ENCODE measurements around the gene GFM1.
A peak's percentile ranks its signal among the peaks of the same experiment; 100 is the strongest.

Gene GFM1

GRCh38 chr3:158727206-158728060 lies 83.1 kb downstream of the GFM1 start:
- no peaks in the 10 kb centered on the region for H3K27me3 ChIP-seq (ENCODE audit: insufficient read depth, poor library complexity, severe bottlenecking)
- 0 out of 2 replicates have a peak overlapping the region, but pooled peaks have one; percentile 8 for H3K4me3 ChIP-seq (replicated peaks; ENCODE audit: insufficient read depth, low read length)
- no peak overlapping the region for H3K27ac ChIP-seq (replicated peaks)
- no peak for TF ChIP-seq SPI1 (IDR thresholded peaks at IDR 0.05; ENCODE audit: borderline replicate concordance, low read depth)
- TF ChIP-seq REST (IDR thresholded peaks at IDR 0.05; ENCODE audit: insufficient replicate concordance, low read depth) = no peak
- peak; percentile 77 for TF ChIP-seq CTCF (IDR thresholded peaks at IDR 0.05; ENCODE audit: insufficient read depth, low read length)
- peak; percentile 27 to 71 for DNase-seq (ENCODE audit: low read depth in 1 of 2, low spot score in 1 of 2)

GRCh38 chr3:158728061-158728377 lies 83.7 kb downstream of the GFM1 start:
- Histone ChIP-seq H3K27me3 (ENCODE audit: insufficient read depth, poor library complexity, severe bottlenecking) (no peaks in the 10 kb centered on the region), H3K4me3 (replicated peaks; ENCODE audit: insufficient read depth, low read length) (0 out of 2 replicates have a peak overlapping the region, but pooled peaks have one; percentile 8), H3K27ac (replicated peaks) (no peak overlapping the region)
- no peak for DNase-seq (ENCODE audit: low read depth in 1 of 2, low spot score in 1 of 2)
- TF ChIP-seq REST (IDR thresholded peaks at IDR 0.05; ENCODE audit: insufficient replicate concordance, low read depth) (no peak), POLR2AphosphoS5 (IDR thresholded peaks at IDR 0.05; ENCODE audit: low read depth) (no peak), GABPA (IDR thresholded peaks at IDR 0.05; ENCODE audit: low read depth) (no peak)

GRCh38 chr3:158728851-158729250 lies 84.5 kb downstream of the GFM1 start:
- Histone ChIP-seq H3K4me3 (replicated peaks; ENCODE audit: insufficient read depth, low read length) (no peak overlapping the region), H3K27me3 (ENCODE audit: insufficient read depth, poor library complexity, severe bottlenecking) (no peaks in the 10 kb centered on the region), H3K27ac (replicated peaks) (no peak overlapping the region)
- no peak for DNase-seq (ENCODE audit: low read depth in 1 of 2, low spot score in 1 of 2)
- no peak for TF ChIP-seq GABPA (IDR thresholded peaks at IDR 0.05; ENCODE audit: low read depth)
- no peak for TF ChIP-seq POLR2AphosphoS5 (IDR thresholded peaks at IDR 0.05; ENCODE audit: low read depth)
- TF ChIP-seq SPI1 (IDR thresholded peaks at IDR 0.05; ENCODE audit: borderline replicate concordance, low read depth) = no peak
- TF ChIP-seq REST (IDR thresholded peaks at IDR 0.05; ENCODE audit: insufficient replicate concordance, low read depth) = no peak
- no peak for TF ChIP-seq CTCF (IDR thresholded peaks at IDR 0.05; ENCODE audit: insufficient read depth, low read length)

Measured in HL-60 (cell line).